ENCODE results near the gene MACROH2A2.

The MACROH2A2 gene

DNA sequence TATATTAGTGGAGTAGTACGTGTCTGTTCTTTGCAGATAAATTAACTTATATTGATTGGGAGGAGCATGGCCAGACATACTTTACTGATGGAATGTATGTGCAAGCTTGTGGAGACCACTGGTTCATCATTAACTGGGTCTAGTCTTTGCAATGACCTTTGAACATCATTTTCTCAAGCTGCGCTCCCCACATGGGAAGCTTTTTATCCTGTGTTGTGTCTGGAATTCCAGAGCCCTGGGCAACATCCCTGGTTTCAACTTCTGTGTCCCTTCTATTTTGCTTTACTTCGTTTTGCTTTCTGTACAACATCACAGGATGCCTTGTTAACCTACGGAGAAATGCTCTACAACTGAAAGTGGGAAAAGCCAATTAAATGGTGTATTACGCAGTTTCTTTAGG, 38.3 kb downstream of the MACROH2A2 start:
- TF ChIP-seq, protein P1, sequence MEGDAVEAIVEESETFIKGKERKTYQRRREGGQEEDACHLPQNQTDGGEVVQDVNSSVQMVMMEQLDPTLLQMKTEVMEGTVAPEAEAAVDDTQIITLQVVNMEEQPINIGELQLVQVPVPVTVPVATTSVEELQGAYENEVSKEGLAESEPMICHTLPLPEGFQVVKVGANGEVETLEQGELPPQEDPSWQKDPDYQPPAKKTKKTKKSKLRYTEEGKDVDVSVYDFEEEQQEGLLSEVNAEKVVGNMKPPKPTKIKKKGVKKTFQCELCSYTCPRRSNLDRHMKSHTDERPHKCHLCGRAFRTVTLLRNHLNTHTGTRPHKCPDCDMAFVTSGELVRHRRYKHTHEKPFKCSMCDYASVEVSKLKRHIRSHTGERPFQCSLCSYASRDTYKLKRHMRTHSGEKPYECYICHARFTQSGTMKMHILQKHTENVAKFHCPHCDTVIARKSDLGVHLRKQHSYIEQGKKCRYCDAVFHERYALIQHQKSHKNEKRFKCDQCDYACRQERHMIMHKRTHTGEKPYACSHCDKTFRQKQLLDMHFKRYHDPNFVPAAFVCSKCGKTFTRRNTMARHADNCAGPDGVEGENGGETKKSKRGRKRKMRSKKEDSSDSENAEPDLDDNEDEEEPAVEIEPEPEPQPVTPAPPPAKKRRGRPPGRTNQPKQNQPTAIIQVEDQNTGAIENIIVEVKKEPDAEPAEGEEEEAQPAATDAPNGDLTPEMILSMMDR (conservative IDR thresholded peaks at IDR 0.05; ENCODE audit: low read length), result no peak
- H3K4me3 ChIP-seq (ENCODE audit: low read length), result no peak overlapping the region
- no peak for DNase-seq (ENCODE audit: low read depth)

DNA sequence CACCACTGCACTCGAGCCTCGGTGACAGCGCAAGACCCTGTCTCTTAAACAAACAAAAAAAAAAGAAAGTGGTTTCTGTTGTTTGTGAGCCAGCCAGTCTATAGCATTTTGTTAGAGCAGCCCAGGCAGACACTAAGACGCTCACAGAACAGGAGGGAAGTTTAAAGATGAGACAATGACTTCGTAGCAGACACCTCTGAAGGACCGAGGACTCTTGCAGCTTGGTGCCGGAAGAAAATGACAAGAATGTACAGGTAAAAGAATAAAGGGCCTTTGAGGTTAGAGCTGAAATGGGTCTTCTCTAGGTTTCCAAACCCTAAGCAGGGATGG, 39.7 kb downstream of the MACROH2A2 start:
- TF ChIP-seq, protein P1 (conservative IDR thresholded peaks at IDR 0.05; ENCODE audit: low read length), result no peak
- H3K4me3 ChIP-seq (ENCODE audit: low read length), result no peak overlapping the region

DNA sequence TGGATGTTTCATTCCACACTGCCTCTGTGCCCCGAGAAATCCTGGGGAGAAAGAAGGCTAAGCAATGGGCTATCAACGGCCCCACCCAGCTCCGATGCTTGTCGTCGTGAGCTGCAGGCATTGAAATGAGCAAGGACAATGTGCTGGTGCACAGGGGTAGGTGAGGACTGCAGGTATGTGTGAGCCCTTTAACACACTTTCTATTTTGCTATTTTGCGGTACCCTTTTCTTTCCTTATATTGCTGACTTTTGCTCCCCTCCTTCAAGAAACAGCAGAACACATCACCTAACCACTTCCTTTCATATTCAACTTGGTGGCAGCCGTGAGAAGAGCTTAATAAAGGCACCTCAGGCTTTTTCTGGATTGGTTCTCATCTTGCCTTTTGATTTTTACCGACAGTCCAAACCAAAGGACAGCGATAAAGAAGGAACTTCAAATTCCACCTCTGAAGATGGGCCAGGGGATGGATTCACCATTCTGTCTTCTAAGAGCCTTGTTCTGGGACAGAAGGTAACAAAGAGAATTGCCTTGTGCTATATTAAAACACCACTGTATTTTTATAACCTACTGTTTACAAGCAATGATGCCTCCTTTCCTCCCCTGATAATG, 40.8 kb downstream of the MACROH2A2 start:
- TF ChIP-seq, protein P1 (conservative IDR thresholded peaks at IDR 0.05; ENCODE audit: low read length), result no peak
- H3K4me3 ChIP-seq (ENCODE audit: low read length), result no peak overlapping the region
- no peak for DNase-seq (ENCODE audit: low read depth)

More for the DNA sequence above, 39.7 kb downstream of the MACROH2A2 start:
- DNase-seq (ENCODE audit: low read depth), result no peak

DNA sequence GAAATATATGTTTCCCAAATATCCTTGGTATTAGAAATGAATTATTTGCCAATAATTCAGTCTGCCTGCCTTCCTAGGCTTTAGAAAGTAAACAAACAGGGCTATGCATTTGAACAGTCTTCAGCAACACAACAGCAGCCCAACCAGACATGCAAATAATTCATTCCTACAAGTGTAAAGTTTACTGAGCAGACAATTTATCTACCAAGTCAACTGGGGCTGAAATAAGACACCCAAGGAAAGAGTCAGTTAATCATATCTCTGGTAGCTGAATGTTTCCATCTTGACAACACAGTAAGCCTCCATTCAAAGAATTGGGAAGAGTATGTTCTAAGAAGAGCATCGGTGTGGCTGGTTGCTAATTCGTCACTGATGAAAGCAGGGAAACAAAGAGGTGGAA, 41.6 kb downstream of the MACROH2A2 start:
- DNase-seq (ENCODE audit: low read depth), result no peak
- H3K4me3 ChIP-seq (ENCODE audit: low read length), result no peak overlapping the region
- TF ChIP-seq, protein P1 (conservative IDR thresholded peaks at IDR 0.05; ENCODE audit: low read length), result no peak

DNA sequence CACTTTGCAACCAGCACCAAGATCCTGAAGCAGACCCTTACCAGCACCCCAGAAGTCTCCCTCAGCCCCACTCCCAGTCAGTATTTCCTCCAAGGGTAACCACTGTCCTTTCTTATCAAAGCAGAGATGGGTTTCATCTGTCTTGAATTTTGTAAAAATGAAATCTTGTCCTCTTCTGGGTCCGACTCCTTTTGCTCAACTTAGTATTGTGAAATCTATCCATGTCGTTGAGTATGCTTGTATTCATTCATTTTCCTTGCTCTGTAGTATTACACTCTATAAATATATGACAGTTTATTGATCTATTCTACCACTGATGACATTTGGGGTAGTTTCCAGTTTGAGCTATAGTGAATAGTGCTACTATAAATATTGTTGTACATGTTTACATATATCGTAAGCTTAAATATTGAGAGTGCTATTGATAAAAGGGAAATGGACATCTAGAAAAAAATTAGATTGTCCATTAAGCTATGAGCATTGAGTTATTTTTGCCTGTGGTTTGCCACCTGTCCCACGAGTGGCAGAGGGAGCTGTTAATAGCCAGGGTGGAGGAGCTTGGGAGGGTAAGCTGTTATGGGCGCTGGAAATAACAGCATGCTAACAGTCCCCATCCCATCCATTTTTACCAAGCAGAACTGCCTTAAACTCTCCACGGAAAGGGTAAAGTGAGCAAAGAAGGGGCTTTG, 43.5 kb downstream of the MACROH2A2 start:
- no peak overlapping the region for H3K4me3 ChIP-seq (ENCODE audit: low read length)
- TF ChIP-seq, protein P1 (conservative IDR thresholded peaks at IDR 0.05; ENCODE audit: low read length), result no peak
- no peak for DNase-seq (ENCODE audit: low read depth)

DNA sequence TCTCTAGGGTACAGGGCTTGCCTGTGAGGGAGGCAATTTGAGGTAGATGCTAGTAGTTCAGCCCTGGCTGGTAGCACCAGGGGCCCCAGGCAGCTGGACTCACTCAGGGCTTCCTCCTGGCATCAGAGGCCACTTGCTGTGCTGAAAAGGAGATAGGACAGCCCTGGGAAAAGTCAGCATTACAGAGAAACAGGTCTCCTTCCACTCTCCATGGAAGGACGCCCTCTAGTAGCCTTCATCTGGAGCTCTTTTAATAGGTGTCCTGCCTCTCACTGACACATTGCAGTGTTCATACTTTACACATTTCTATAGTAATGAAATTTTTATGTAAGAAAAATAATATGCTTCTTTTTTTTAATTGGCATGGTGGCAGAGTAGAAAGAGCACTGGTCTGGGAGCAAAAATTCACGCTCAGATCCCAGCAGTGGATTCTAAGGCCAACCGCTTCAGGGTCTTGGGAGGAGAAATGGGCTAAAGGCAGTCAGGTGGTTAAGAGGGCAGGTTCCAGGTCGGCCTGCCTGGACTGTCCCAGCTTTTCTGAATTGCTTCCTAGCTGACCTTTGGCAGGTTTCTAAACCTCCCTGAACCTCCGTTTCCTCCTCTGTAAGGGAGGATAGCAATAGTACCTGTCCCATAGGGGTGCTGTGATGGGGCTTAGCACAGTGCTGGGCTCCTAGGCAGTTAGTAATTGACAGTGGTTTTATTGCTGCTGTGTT, 44.2 kb downstream of the MACROH2A2 start:
- no peak overlapping the region for H3K4me3 ChIP-seq (ENCODE audit: low read length)
- no peak for DNase-seq (ENCODE audit: low read depth)
- TF ChIP-seq, protein P1 (conservative IDR thresholded peaks at IDR 0.05; ENCODE audit: low read length), result no peak

DNA sequence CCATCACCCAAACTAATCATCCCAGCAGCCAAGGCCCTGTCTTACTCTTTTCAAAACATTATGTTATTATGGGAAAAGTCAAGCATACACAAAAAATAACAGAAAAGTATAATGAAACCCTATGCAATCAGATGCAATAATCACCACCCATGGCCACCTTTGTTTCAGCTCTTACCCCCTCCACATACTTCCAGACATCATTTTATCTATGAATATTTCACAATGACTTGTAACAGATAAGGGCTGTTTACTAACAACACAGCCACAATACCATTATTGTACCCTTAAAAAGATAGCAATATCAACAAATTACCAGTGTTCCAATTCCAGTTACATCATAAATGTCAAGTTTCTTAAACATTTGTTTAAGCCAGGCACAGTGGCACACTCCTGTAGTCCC, 44.8 kb downstream of the MACROH2A2 start:
- TF ChIP-seq, protein P1 (conservative IDR thresholded peaks at IDR 0.05; ENCODE audit: low read length), result no peak
- no peak overlapping the region for H3K4me3 ChIP-seq (ENCODE audit: low read length)
- DNase-seq (ENCODE audit: low read depth), result no peak
